CD4-positive, alpha-beta T cell (primary cell): Measurements from ENCODE around the gene HSD3B7. TPM values are rescaled to one million over a fixed set of nuclear protein-coding genes. Genes with fewer than 3 reads are reported as not detected.
A peak's percentile ranks its signal among the peaks of the same experiment; 100 is the strongest.

Experiments
- ATAC-seq: fragments of 200-7000 bp; cut with Tn5 transposase; one replicate; pipeline ENCODE4 v1.10.0; 2022; ENCODE audit warnings: mild to moderate bottlenecking; ENCODE audit not compliant: poor library complexity
- CTCF ChIA-PET: fragments of 350-600 bp; sonication (Branson Sonifier 250); formaldehyde crosslinking; loops from one replicate; lab custom pipeline; 2021; ENCODE audit warnings: antibody characterized with exemption, inconsistent platforms; lab: Charles Lee
- POLR2A ChIA-PET: fragments of 350-600 bp; sonication (Branson Sonifier 250); formaldehyde crosslinking; loops from one replicate; lab custom pipeline; 2021; ENCODE audit warnings: antibody characterized with exemption, inconsistent platforms; lab: Charles Lee
- DNase-seq, 14 experiments: peaks; one replicate each; pipeline ENCODE4 v3.0.0-alpha.2; 2013 to 2020; ENCODE audit warnings: mixed read lengths in 2 of 14
- H3K27ac ChIP-seq, 2 donors: one replicate each; pipeline versions ENCODE4 v1.5.1 to v1.7.0; 2013; ENCODE audit warnings: low read length in 2 of 2, low read depth in 1 of 2, mild to moderate bottlenecking in 1 of 2
- H3K27me3 ChIP-seq, 2 experiments: 1 replicate in 1 of 2; 2 replicates in 1 of 2; pipeline versions ENCODE4 v1.6.1 to v1.7.0; 2013; ENCODE audit warnings: low read length in 2 of 2, control low read depth in 1 of 2, mild to moderate bottlenecking in 1 of 2, moderate library complexity in 1 of 2; ENCODE audit not compliant: insufficient read depth in 2 of 2, control insufficient read depth in 1 of 2
- H3K36me3 ChIP-seq: one replicate; pipeline ENCODE4 v1.6.1; 2013; ENCODE audit warnings: low read length, control low read depth; ENCODE audit not compliant: insufficient read depth
- H3K4me1 ChIP-seq: one replicate; pipeline ENCODE4 v1.6.1; 2013; ENCODE audit warnings: low read length, control low read depth; ENCODE audit not compliant: insufficient read depth
- H3K4me3 ChIP-seq: one replicate; pipeline ENCODE4 v1.5.1; 2013; ENCODE audit warnings: mild to moderate bottlenecking, low read length, moderate library complexity
- H3K9me3 ChIP-seq, 2 experiments: 1 replicate in 1 of 2; 2 replicates in 1 of 2; pipeline versions ENCODE4 v1.6.1 to v1.7.0; 2013; ENCODE audit warnings: low read length in 2 of 2, mild to moderate bottlenecking in 2 of 2, control low read depth in 1 of 2, moderate library complexity in 1 of 2; ENCODE audit not compliant: control insufficient read depth in 1 of 2, insufficient read depth in 1 of 2
- H3K27ac Mint-ChIP-seq: one replicate; pipeline ENCODE4 v1.8.0; 2020; ENCODE audit warnings: mixed read lengths
- H3K27me3 Mint-ChIP-seq: one replicate; pipeline ENCODE4 v1.8.0; 2021; ENCODE audit warnings: mixed read lengths
- H3K36me3 Mint-ChIP-seq: one replicate; pipeline ENCODE4 v1.8.0; 2021; ENCODE audit warnings: low read depth, mixed read lengths
- H3K4me1 Mint-ChIP-seq: one replicate; pipeline ENCODE4 v1.8.0; 2021; ENCODE audit warnings: low read depth, mixed read lengths
- H3K4me3 Mint-ChIP-seq: one replicate; pipeline ENCODE4 v1.8.0; 2020; ENCODE audit warnings: mild to moderate bottlenecking, mixed read lengths
- H3K9me3 Mint-ChIP-seq: one replicate; pipeline ENCODE4 v1.8.0; 2020; ENCODE audit warnings: mixed read lengths
- CTCF ChIP-seq: fragments of 200-600 bp; IDR thresholded peaks from one replicate; pipeline ENCODE4 v1.8.0; 2022; ENCODE audit warnings: antibody characterized with exemption, mild to moderate bottlenecking
- intact Hi-C, 2 experiments: fragments of 100-400 bp; cut with DNase I in 1 of 2; cut with micrococcal nuclease in 1 of 2; formaldehyde crosslinking; loops; one replicate each; pipeline versions ENCODE4 v1.15.1 to v1.9.0; 2023 to 2025; cut with DNase I, micrococcal nuclease
- total RNA-seq, 174 experiments: library from RNA in 2 of 174; stranded (reverse) in 2 of 174; gene quantifications; one replicate each; pipeline ENCODE4 v1.2.3 and lab custom pipeline; 2021 to 2026

Gene HSD3B7
- total RNA-seq, 2 experiments from 2014 or later, result 0.11 TPM; not detected in 1

- no peaks in the 10 kb centered on the region for H3K9me3 Mint-ChIP-seq
- H3K4me3 Mint-ChIP-seq, result no peak overlapping the region
- intact Hi-C loops, result no loop called here
- peaks cover 70% of the 10 kb centered on the region for H3K36me3 Mint-ChIP-seq
- Histone ChIP-seq H3K9me3 (no peaks in the 10 kb centered on the region), H3K27ac (no peak overlapping the region), H3K36me3 (peaks cover 75% of the 10 kb centered on the region), H3K4me3 (no peak overlapping the region), H3K4me1 (no peaks in the 10 kb centered on the region), H3K27me3 (no peaks in the 10 kb centered on the region)
- DNase-seq (no peak), ATAC-seq (no peak)
- H3K27ac Mint-ChIP-seq, result no peak overlapping the region
- H3K4me1 Mint-ChIP-seq, result no peaks in the 10 kb centered on the region
- TF ChIP-seq CTCF, result no peak
- ChIA-PET POLR2A (no interaction called here), CTCF (no interaction called here)
- H3K27me3 Mint-ChIP-seq, result no peaks in the 10 kb centered on the region
Measured at GRCh38 chr16:30976486-30976885, 8.5 kb upstream of the HSD3B7 start.

GRCh38 chr16:30977502-30977901 lies 7.5 kb upstream of the HSD3B7 start:
- CTCF ChIA-PET, result no interaction called here
- peak; percentile 55 for ATAC-seq

GRCh38 chr16:30979170-30980022 lies 5.6 kb upstream of the HSD3B7 start:
- intact Hi-C loops, result loop anchor here in 1 of 2 experiments (10.0 kb wide), 3 partner anchors 315 to 715 kb away; no protein-coding TSS in a partner anchor
- ATAC-seq (no peak), DNase-seq (no peak)
- no peaks in the 10 kb centered on the region for H3K9me3 ChIP-seq
- CTCF ChIA-PET, result no interaction called here
- no peak for TF ChIP-seq CTCF
- H3K4me3 Mint-ChIP-seq, result no peak overlapping the region
- no peaks in the 10 kb centered on the region for H3K9me3 Mint-ChIP-seq
- peaks cover 70% of the 10 kb centered on the region for H3K36me3 ChIP-seq
- H3K4me1 ChIP-seq, result peaks cover 2% of the 10 kb centered on the region
- POLR2A ChIA-PET, result no interaction called here
- H3K36me3 Mint-ChIP-seq, result peaks cover 66% of the 10 kb centered on the region
- no peaks in the 10 kb centered on the region for H3K27me3 Mint-ChIP-seq
- H3K4me3 ChIP-seq, result no peak overlapping the region
- H3K27ac ChIP-seq, result no peak overlapping the region
- H3K4me1 Mint-ChIP-seq, result no peaks in the 10 kb centered on the region
- no peak overlapping the region for H3K27ac Mint-ChIP-seq
- no peaks in the 10 kb centered on the region for H3K27me3 ChIP-seq

More at GRCh38 chr16:30977502-30977901, 7.5 kb upstream of the HSD3B7 start:
- H3K27ac ChIP-seq, result no peak overlapping the region
- peaks cover 70% of the 10 kb centered on the region for H3K36me3 ChIP-seq
- POLR2A ChIA-PET, result no interaction called here
- no peaks in the 10 kb centered on the region for H3K4me1 Mint-ChIP-seq
- peaks cover 69% of the 10 kb centered on the region for H3K36me3 Mint-ChIP-seq
- H3K4me1 ChIP-seq, result no peaks in the 10 kb centered on the region
- no peaks in the 10 kb centered on the region for H3K27me3 ChIP-seq
- peak in 2 of 14 experiments; percentile 40 to 54 for DNase-seq
- no peaks in the 10 kb centered on the region for H3K9me3 Mint-ChIP-seq
- no peaks in the 10 kb centered on the region for H3K9me3 ChIP-seq
- intact Hi-C loops, result no loop called here
- no peak overlapping the region for H3K4me3 ChIP-seq
- H3K27me3 Mint-ChIP-seq, result no peaks in the 10 kb centered on the region
- no peak for TF ChIP-seq CTCF
- H3K4me3 Mint-ChIP-seq, result no peak overlapping the region
- H3K27ac Mint-ChIP-seq, result no peak overlapping the region
